NCI-H2107 treated with DMSO at 0.1 percent for 48 hours (cell line): ENCODE measurements around the gene BCAS4.
"Not testable (repeated sequence)": the region's sequence is repeated elsewhere in the genome, so short reads cannot be mapped to it uniquely, and the experiment has no call there.

Experiments used
- DNase-seq: peaks from one replicate; lab custom pipeline; 2025; ENCODE audit not compliant: unreplicated experiment; lab: John Stamatoyannopoulos, UW

Gene BCAS4

GRCh38 chr20:50798650-50799049, 3.8 kb downstream of the BCAS4 start:
- no peak for DNase-seq

- DNase-seq = no peak
Measured at GRCh38 chr20:50799176-50799889, 4.5 kb downstream of the BCAS4 start.

DNA sequence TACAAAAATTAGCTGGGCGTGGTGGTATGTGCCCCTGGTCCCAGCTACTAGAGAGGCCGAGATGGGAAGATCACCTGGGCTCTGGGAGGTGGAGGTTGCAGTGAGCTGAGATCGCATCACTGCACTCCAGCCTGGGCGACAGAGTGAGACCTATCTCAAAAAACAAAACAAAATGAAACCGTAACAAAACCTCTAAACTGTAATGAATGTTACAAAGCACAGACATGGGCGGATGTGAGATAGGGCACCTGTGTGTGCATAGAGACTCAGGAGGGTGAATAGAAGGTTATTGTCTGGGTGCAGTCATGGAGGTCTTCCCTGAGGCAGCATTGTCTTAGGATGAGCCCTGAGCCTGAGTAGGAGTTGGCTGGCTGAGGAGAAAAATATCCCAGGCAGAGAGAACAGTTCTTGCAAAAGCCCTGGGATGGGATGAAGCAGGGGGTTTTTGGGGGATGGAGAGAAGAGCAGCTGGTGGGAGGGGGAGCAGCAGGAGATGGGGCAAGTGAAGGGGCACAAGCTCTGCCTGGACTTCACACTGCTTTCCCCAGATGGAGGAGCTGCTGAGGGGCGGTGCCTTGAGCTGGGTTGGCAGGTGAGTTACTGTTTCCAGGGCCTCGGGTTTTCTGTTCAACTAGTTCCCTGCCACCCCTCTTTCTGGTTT, 5.2 kb downstream of the BCAS4 start:
- DNase-seq = no peak

GRCh38 chr20:50800986-50801746, 6.3 kb downstream of the BCAS4 start:
- DNase-seq = not testable (repeated sequence)

GRCh38 chr20:50801747-50802125, 6.9 kb downstream of the BCAS4 start:
- DNase-seq = no peak

DNA sequence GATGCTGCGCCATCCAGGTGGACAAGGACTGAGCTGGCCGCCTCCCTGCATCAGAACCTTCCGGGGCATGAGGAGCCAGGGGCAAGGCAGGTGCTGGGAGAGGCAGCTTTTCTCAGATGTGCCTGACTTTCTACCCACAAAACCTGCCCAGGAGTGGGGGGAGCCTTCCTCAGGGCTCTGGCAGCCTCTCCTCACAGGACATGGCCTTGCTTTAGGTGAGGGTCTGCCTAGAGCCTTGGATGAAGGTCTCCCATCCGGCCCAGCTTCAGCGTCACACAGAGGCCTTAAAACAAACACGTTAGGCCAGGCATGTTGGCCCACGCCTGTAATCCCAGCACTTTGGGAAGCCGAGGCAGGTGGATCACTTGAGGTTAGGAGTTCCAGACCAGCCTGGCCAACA, 7.4 kb downstream of the BCAS4 start:
- DNase-seq = no peak

- DNase-seq = no peak
Measured at GRCh38 chr20:50804437-50805348, 9.8 kb downstream of the BCAS4 start.

- DNase-seq = no peak
Measured at GRCh38 chr20:50805349-50805684, 10.5 kb downstream of the BCAS4 start.

DNA sequence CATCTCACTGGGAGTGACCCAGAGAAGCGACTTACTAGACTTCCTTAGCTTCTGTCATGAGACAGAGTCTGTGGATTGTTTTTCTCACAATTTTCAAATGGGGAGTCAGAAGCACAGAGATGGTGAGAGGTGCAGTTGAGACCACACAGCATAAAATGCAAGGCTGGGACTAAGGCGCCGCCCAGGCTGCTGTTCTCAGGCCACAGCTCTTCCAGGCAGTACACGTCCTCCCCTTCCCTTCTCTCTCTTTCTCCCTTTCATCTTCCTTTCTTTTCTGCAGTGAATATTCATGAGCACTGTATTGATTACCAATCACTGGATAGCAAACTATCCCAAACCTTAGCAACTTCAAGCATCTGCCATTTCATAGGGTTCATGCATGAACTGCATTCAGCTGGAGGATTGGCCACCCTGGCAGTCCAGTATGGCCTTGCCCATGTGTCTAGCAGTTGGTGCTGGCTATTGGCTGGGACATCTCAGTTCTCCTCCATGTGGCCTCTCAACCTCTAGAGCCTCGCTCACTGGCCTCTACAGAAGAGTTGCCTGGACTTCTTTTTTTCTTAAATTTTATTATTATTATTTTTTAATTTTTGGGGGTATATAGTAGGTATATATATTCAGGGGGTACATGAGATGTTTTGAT, 11.4 kb downstream of the BCAS4 start:
- no peak for DNase-seq

- DNase-seq = no peak
Measured at GRCh38 chr20:50810063-50810462, 15.2 kb downstream of the BCAS4 start.

DNA sequence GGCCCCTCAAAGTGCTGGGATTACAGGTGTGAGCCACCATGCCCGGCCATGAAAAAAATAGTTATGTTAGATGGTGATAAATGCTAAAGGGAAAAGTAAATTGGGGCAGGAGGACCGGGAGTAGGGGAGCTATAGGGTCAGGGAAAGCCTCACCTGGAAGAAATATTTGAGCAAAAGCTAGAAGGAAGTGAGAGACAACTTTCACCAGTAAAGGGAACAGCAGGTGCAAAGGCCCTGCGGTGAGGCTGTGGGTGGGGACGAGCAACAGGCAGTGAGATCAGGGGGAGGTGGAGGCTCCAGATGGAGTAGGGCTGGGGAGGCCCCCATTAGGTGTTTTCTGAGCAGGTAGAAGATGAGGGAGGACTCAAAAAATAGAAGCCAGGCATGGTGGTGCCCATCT, 16.0 kb downstream of the BCAS4 start:
- no peak for DNase-seq

- DNase-seq = peak; percentile 3
Measured at GRCh38 chr20:50813101-50813643, 18.3 kb downstream of the BCAS4 start.

DNA sequence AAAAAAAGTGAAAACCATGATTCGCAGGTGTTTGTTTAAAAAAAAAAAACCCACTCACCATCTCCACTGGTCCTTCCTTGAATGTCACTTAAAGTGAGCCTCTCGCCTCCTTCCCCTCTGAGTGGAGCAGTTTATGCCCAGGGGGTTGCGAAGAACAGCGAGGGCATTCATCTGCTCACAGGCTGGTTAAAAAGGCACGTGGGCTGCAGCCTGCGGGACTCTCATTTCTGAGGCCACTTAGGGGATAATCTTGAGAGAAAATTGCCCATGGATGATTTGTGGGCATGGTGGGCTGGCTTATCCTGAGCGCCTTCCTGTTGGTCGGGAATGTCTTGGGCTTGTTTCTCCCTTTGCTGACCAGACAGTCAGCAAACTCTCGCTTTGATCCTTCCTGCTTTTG, 18.9 kb downstream of the BCAS4 start:
- no peak for DNase-seq

DNA sequence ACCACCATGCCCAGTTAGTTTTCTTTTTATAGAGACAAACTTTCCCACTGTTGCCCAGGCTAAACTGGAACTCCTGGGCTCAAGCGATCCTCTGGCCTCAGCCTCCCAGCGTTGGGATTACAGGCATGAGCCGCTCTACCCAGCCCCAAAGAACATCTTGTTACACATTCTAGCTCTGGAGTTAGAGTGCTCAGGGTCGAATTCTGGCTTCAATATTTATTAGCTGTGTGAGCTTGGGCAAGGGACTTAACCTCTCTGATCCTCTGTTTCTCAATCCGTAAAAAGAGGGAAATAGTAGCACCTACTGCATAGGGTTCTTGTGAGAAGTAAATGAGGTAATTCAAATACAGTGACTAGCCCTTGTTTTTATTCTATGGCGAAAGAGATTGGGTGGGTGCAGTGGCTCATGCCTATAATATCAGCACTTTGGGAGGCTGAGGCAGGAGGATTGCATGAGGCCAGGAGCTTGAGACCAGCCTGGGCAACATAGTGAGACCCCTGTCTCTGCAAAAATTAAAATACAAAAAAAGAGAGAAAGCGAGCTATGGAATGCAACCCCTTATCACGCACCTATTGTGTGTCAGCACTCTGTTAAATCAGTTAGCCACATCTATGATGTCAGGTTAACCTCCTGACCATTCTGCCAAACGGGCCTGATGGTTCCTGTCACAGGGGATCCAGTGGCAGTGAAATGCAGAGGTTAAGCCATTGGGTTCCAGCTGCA, 19.7 kb downstream of the BCAS4 start:
- DNase-seq = no peak

DNA sequence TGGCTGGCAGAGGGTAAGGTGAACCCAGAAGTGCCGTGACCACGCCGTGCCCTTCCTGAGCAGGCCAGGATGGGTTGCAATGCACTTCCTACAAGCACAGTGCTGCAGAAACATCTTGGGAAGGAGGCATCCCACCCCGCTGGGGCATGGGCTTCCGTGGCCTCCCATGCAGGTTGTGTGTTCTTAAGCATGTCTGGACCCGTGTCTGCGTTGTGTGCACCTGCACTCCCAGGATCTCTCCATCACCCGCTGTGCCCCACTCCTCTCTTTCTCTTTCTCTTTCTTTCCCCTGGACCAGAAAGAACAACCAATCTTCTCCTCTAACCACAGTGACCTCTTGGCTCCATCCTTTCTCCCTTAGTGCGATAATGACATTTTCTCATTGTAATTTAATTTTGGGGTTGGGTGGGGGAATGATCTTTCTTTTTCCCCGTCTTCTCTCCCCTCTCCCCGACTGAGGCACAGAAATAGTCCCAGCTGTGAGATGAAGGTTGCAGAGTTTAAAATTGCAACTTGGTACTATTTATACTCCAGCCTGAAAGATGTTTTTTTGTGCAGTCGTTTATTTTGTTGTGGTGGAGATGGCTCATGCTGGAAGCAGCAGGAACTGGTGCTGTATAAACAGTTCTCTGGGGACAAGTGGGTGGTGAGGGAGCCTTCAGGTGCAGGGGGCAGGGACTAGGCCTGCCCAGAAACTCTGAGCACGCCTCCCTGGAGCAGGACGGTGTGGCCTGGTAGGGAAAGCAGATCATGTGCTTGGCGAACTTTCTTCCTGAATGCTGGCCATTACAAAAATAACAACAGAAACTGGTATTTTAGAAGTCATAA, 20.5 kb downstream of the BCAS4 start:
- peak; percentile 41 for DNase-seq

DNA sequence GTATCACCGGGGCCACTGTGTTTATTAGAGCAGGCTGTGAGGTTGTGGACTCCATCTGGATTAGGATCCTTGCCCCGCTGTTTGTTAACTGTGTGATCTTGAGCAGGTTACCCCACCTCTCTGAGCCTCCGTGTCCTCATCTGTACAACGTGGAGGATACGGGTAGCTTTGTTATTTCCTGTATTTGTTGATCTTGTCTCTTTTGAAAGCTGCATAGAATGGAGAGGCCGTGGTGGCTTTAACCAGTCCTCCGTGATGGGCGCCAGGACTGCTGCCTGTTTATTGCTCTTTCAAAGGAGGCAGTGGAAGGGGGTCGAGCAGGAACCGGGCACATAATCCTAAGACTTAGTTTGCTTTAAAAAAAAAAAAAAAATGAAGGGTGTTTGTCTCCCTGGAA, 22.9 kb downstream of the BCAS4 start:
- DNase-seq = no peak

- DNase-seq = no peak
Measured at GRCh38 chr20:50819349-50819748, 24.5 kb downstream of the BCAS4 start.

DNA sequence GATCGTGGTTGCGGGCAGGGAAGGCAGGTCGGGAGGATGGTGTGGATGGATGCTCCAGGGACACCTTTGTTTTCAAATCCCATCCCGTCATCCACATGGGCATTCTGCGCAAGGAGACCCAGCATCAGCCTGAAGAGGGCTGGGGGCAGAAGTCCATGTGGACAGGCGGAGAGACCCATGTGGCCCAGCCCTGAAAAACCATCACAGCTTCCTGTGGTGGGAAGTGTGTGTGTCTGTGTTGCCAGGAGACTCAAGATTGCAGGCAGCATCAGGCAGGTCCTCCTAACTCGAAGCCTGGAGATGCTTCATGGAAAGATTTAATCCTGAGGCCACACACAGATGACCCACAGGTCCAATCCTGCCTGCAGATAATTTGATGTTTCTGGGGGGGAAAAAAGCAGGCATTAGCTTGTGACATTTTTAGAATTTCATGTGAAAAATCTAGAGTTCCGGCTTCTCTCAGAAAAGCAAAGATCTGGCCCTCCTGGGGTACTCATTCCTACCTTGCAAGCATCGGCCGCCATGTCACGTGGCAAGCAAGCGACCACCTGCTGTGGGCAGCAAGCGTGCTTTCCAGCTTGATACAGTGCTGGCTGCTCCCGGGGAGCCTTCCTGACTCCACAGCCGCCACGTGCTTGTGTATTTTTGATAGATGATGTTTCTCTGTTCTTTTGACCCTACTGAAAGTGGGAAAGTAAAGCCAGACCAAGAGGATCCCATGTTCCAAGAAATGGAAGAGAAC, 25.8 kb downstream of the BCAS4 start:
- DNase-seq = no peak
